Measurements from ENCODE around the gene CETN3.
"Not testable (repeated sequence)": the region's sequence is repeated elsewhere in the genome, so short reads cannot be mapped to it uniquely, and the experiment has no call there.

The CETN3 gene

GRCh38 chr5:90383903-90384302, 25.7 kb downstream of the CETN3 start:
- TF ChIP-seq, protein P1, sequence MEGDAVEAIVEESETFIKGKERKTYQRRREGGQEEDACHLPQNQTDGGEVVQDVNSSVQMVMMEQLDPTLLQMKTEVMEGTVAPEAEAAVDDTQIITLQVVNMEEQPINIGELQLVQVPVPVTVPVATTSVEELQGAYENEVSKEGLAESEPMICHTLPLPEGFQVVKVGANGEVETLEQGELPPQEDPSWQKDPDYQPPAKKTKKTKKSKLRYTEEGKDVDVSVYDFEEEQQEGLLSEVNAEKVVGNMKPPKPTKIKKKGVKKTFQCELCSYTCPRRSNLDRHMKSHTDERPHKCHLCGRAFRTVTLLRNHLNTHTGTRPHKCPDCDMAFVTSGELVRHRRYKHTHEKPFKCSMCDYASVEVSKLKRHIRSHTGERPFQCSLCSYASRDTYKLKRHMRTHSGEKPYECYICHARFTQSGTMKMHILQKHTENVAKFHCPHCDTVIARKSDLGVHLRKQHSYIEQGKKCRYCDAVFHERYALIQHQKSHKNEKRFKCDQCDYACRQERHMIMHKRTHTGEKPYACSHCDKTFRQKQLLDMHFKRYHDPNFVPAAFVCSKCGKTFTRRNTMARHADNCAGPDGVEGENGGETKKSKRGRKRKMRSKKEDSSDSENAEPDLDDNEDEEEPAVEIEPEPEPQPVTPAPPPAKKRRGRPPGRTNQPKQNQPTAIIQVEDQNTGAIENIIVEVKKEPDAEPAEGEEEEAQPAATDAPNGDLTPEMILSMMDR (IDR thresholded peaks at IDR 0.05; ENCODE audit: low read depth, low read length): no peak

GRCh38 chr5:90381213-90381929, 28.2 kb downstream of the CETN3 start:
- H3K4me3 ChIP-seq (ENCODE audit: low read depth, low read length): no peak overlapping the region
- TF ChIP-seq, protein P1 (IDR thresholded peaks at IDR 0.05; ENCODE audit: low read depth, low read length): no peak

More at GRCh38 chr5:90383903-90384302, 25.7 kb downstream of the CETN3 start:
- no peak overlapping the region for H3K4me3 ChIP-seq (ENCODE audit: low read depth, low read length)

- H3K4me3 ChIP-seq (ENCODE audit: low read depth, low read length): no peak overlapping the region
- TF ChIP-seq, protein P1 (IDR thresholded peaks at IDR 0.05; ENCODE audit: low read depth, low read length): no peak
Observed at GRCh38 chr5:90379652-90380051, 29.9 kb downstream of the CETN3 start.

- H3K4me3 ChIP-seq (ENCODE audit: low read depth, low read length): no peak overlapping the region
- TF ChIP-seq, protein P1 (IDR thresholded peaks at IDR 0.05; ENCODE audit: low read depth, low read length): no peak
Observed at GRCh38 chr5:90378752-90379151, 30.8 kb downstream of the CETN3 start.

GRCh38 chr5:90371269-90371668, 38.3 kb downstream of the CETN3 start:
- not testable (repeated sequence) for H3K4me3 ChIP-seq (ENCODE audit: low read depth, low read length)

DNA sequence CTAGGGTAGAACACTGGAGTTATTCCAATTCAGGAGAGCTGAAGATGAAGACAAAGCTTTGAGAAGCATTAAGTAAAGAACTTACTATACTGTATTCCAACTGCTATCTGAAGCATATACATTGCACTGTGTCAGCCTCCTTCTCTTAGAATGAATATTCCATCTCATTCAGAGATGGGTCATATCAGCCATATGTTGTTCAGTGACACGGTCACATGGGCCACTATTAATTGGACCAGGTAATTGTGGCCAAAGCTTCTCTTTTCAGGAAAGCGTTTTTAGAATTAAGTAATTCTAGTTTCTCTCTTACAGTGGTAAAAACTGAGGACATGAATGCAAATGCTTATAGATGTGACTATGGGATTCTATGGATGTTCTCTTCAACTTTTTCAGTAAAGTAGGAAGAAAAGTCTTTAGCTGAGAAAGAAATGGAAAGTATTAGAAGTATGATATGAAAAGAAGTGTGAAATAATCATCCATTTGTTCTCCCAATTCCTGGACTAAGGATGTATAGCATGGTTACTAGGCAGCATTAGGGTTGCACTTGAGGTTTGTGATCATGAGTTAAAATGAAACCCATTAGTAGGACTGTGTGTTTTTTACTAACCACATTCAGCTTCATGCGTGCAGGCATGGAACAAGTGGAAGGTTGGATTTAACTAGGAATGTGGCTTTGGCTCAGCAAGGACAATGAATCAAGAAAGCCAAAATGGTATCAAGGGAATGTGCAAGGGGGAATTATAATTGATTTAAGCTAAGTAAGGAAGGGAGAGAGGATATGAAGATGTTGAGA, 40.9 kb downstream of the CETN3 start:
- no peak overlapping the region for H3K4me3 ChIP-seq (ENCODE audit: low read depth, low read length)
- TF ChIP-seq, protein P1 (IDR thresholded peaks at IDR 0.05; ENCODE audit: low read depth, low read length): no peak

DNA sequence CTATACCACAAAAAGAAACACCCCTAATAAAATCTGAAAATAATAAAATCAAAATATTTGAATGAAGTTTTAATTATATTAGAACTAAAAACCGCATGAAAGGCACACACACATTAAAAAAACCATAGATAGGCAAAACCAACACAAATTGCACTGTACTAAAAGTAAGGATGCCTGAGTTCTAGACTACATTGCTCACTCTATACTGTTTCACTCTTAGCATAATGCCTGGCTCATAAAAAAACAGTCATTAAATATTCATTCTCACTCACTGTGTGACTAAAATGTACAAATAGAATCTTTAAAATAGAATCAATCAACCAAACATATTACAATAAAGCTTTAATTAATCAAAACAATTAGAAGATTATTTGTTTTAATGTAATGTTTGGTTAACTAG, 41.7 kb downstream of the CETN3 start:
- no peak overlapping the region for H3K4me3 ChIP-seq (ENCODE audit: low read depth, low read length)
- TF ChIP-seq, protein P1 (IDR thresholded peaks at IDR 0.05; ENCODE audit: low read depth, low read length): no peak
